NCI-H82 treated with DMSO at 0.1 percent for 48 hours (cell line): Measurements from ENCODE around the gene CEBPE.

Source experiments
- DNase-seq: peaks from one replicate; lab custom pipeline; 2025; ENCODE audit not compliant: unreplicated experiment; lab: John Stamatoyannopoulos, UW

Gene CEBPE

DNA sequence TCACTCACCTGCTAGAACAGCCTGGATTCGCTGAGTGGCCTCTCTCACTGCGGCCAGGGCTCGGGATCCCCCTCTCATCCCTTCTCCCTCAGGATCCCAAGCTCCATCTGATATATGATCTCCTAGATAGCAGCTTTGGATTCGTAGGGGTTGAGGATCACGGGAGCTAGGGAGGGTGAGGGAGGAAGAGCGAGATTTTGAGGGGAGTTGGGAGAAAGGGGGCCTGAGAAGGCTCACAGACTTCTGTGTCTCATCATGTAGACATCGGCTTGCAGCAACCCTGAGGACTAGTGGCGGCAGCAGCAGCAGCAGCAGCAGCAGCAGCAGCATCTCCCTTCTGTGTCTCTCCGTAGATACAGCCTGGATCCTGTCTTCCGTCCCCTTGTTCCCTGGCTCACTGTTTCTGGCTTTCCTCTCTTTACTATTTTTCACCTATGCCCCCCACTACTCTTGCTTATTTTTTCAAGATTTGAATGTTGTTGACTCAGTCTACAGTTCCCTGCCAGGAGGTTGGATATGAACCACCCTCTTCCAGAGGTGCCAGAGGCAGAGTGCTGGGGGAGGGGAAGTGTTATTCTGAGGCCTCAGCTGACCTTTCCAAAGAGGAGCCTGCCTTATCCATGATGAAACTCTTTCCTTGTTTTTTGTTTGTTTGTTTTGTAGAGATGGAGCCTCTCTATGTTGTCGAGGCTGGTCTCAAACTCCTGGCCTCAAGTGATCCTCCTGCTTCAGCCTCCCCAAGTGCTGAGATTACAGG lies 14.3 kb downstream of the CEBPE start, which contains the start of gene CIROP:
Gene CIROP, minus strand, starts transcription at position 399 of the 757 bp plus-strand sequence. Its CDS starts 69 bp downstream, at position 330.
- DNase-seq: no peak

DNA sequence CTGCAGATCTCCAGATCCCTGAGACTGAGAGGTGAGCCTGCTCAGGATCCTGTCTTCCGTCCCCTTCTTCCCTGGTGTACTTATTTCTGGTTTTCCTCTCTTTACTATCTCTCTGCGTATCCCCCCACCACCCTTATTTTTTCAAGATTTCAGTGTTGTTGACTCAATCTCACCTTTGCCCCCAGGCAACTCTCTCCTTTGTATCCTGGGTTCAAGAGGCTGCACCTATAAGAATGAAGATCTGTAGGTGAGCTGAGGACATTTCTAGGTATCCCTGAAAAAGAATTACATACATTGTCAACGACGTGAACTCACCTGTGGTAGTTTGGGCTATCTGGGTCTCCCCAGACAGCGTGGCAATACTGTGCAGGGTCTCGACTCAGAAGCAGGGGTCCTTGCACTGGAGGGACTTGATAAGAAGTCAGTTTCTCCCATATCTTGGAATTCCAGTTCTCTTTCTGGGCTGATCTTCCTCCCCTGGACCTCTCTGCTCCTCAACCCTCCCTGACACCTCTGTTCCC lies 14.9 kb downstream of the CEBPE start:
- no peak for DNase-seq

DNA sequence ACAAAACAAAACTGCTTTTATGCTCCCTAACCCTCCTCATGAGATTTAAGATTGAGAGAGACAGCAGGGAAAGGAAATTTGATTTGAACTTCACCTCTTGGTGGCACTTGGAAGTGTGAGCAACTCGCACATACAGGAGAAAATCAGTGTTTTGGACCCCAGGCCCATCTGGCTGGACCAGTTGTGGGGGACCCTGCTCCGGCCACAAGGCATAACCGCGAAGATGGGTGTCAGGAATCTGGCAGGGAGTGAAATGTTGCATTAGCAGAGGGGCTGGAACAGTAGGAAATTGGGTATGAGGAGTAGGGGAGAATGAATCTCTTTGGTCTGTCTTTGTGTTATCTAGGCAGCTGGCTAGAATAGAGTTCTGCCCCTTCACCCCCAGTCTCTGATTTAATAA lies 15.5 kb downstream of the CEBPE start:
- DNase-seq: no peak

DNA sequence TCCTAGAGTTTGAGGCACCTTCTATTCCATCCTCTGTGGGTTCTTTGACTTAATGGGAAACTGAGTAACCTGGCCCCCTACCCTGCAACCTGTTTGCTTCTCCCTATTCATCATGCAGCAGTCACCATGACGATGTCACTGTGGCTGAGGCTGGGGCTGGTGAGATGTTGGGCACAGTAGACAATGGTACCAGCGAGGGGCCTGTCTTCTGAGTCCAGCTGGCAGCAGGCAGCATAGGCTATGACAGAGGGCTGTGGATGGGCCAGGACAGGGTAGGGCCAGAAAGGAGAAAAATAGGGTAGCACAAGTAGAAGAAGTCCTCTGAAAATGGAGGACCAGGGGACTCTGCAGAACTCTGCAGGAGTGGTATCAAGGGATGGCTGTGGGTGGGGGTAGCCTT lies 16.3 kb downstream of the CEBPE start:
- DNase-seq: no peak

DNA sequence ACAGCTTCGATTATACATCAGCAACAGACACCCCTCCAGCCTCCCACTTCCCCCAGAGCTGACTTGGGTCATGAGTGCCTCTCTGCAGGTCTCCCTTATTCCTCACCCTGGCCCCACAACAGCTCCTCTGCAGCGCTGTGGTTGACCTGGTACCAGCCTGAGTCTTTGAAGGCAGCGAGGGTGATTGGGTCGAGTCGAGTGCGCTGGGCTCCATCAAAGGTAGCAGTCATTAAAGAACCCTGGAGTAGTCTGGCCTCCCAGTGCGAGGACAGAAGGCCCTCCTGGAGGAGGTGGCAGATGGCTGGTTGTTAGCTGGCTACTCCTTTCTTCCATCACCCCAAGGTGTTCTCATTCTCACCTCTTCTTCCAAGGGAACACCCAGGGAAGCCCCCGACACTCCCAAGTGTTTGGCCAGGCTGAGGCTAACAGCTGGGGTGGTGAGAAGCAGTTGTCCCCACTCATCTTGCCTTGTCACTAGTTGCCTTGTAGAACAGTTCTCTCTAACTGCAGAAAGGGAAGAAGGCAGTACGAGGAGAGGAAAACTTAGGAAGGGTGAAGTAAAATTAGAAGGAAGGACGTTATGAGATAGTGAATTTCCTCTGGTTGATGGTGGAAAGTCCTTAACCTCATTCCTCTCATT lies 16.9 kb downstream of the CEBPE start:
- DNase-seq: no peak

DNA sequence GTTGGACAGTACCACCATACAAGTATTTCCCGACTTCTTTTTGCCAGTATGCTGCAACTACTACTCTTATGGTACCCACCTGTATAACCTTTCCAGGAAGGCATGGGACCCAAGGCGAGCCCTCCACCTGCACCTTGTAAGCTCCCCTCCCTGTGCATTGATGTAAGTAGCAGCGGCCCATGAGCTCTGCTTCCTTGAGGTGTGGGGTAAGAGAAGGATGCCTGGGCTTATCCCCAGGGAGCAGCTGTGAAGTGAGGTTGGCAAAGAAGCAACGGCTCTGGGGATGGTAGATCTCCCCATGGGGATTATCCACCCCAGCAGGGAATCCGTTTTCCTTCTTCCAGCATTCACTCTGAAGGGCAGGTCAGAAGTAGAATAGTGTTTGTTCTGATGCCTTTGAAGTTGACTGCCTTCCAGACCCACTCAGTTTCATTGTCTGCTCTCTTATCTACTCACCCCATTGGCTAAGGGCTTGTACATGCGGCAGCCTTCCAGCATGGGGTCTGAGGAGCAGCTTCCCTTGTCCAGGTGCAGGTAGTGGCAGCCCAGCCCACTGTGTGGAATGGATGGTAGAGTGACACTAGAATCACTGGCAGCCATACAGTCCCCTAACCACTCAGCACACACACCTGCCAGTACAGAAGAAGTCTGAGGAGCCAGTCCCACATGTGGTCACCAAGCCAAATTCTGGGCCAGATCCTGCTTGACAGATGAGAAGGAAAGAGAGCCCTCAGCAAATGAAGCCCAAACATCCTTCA lies 17.7 kb downstream of the CEBPE start:
- DNase-seq: no peak

DNA sequence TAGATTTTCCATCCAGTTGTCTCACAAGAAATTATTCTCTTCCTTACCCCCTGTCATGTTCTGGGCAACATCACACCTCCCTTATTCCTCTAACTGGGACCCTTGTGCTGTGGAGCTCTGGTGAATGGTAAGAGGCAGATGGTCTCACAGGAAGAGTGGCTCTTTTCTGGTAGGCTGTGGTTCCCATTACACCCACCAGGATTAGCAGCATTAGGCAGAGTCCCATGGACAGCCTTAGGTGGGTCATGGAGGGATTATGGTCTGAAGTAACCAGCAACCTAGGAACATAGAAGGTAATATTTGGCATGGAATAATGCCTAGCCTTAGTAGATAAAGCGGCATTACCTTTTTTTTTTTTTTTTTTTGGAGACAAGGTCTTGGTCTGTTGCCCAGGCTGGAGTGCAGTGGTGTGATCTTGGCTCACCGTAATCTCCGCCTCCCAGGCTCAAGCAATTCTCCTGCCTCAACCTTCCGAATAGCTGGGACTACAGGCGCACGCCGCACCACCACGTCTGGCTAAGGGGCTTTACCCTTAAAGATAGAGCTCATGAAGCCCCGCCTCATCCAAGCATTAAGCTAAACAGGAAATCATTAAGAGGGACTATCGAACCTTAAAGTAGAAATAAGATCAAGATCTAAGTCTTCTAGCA lies 19.7 kb downstream of the CEBPE start:
- DNase-seq: no peak

DNA sequence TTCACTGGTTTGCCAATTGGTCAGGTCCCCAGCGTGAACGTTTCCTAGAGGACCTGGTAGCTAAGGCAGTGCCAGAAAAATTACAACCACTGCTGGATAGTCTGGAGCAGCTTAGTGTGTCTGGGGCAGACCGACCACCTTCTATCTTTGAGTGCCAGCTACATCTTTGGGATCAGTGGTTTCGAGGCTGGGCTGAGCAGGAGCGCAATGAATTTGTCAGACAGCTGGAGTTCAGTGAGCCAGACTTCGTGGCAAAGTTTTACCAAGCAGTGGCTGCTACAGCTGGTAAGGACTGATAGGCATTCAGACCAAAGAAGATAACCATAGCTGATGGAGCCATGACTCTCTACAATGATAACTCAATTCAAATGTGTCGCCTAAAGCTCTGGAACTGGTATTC lies 21.3 kb downstream of the CEBPE start:
- no peak for DNase-seq

DNA sequence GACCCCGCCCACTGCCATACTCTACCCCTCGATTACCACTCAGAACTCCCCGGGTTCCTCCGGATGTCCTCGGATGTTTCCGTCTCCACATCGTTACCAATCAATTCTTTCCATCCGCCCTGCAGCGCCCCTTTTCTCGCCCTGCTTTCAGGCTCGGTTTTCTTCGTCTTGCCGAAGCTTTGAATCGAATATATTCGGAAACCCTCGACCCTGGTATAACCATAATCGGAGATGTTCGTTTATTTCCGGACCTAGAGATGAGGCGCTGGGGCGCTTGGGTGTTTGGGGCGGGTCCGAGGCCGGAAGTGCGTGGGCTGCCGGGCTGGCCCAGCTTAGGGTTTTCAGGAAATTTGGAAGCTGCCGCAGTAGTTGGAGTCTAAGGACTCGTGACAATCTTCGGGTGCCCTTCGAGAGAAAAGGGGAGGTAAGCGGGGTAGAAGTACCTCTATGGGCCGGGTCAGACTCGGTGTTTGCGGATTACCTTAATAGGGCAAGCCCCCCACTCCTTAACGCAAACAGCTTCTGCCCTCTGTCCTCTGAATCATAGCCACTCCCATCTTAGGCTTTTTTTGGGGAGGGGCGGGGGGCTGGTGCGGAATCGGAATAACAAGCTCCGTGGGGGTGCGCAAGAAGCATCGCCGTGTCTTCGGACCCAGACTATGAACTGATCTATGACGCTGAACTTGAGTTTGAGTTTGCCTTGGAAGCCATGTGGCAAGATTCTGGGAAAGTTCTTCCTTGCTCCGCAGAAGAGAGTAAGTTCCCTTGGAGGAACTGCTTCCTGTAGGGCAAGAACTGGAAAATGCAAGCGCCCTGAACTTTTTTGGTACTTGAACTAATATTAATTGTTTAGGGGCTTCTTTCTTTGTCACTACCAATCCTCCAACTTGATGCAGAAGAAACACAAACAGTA lies 23.6 kb downstream of the CEBPE start, which contains the start of gene C14orf119:
Gene C14orf119, plus strand, starts transcription at position 310 of the 913 bp plus-strand sequence. CDS start 2,154 bp downstream, outside the sequence.
- DNase-seq: no peak

DNA sequence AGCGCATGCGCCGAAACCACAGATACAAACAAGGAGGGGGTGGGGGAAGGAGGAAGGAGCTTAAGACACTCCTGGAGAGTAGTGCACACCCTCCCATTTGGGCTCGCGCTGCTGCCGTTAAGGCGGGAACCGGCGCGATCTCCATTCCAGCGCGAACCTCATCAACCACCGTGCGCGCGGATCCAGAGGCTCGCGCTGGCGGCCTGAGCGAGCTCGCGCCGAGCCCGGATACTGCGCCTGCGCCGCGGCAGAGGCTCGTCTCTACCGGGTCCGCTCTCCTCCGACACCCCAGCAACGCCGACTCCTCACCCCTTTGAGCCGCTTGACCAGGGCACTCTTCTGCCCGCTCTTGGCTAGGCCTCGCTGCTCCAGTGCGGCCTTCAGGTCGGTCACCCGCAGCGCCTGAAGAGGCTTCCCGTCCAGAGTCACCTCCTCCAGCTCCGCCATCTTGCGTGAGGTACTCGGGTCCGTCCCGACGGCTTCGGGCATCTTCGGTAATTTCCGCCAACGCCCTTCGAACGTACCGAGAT lies 24.3 kb downstream of the CEBPE start, which contains the start of gene ACIN1:
Gene ACIN1, minus strand, starts transcription at position 471 of the 530 bp plus-strand sequence. Its CDS starts 24 bp downstream, at position 447.
- DNase-seq: no peak

DNA sequence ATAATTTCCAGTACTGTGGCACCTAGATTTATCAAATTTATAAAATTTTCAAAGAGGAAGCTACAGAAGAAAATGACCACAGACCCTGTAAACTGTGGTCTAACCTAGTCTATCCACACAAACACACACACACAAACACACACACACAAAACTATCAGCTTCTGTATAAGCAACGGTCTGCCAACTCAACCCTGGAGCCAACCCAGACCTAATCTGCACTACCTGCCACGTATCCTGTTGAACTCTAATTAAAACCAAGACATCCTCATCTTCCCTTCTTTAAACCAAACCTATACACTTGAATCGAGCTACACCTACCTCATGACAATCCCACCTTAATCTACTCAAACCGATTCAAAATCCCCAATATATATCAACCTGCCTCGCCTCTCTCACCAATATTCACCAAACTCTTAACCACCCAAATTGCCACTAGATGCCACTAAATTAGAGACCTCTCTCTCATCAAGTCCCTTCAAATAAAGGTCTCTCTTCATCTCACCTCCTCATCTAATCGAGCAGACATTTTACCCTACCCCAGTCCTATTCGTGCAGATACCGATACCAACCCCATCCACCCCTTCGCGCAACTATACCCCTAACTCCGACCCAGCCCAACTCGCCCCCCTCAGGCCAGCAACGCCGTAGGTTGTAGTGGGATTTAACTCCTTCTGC lies 24.9 kb downstream of the CEBPE start:
- DNase-seq: no peak

DNA sequence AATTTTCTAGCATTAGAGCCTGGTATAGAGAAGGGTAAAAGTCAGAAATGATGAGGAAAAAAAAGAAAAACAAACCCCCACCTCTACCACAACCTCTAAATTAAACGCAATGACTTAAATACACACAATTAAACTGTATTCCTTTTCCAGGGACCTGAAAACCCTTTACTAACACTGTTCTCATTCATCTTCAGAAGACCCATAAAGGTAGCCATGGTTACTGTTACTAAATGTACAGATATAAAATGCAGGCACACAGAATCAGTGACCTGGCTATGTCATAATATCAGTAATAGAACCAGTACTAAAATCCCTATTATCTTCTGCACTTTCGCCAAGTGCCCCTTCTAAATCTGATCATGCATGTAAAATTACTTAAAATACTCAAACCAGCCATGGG lies 25.5 kb downstream of the CEBPE start:
- DNase-seq: no peak

DNA sequence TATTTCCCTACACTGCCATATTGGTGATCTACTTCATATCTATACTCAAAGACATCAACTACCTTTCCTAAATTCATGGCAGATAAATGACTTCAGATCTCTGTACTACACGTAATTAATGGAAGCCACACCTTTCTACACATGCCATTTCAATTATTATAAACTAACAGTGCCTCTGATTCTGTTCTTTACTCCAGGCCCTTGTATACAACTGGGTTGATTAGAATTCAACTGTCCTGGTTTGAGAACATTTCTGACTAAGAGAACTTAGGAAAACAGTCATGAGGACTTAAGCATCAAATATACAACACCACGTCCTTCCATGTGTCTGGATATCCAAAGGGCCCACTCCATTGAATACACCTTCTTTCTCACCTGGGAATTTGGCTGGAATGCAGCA lies 26.0 kb downstream of the CEBPE start:
- DNase-seq: no peak

DNA sequence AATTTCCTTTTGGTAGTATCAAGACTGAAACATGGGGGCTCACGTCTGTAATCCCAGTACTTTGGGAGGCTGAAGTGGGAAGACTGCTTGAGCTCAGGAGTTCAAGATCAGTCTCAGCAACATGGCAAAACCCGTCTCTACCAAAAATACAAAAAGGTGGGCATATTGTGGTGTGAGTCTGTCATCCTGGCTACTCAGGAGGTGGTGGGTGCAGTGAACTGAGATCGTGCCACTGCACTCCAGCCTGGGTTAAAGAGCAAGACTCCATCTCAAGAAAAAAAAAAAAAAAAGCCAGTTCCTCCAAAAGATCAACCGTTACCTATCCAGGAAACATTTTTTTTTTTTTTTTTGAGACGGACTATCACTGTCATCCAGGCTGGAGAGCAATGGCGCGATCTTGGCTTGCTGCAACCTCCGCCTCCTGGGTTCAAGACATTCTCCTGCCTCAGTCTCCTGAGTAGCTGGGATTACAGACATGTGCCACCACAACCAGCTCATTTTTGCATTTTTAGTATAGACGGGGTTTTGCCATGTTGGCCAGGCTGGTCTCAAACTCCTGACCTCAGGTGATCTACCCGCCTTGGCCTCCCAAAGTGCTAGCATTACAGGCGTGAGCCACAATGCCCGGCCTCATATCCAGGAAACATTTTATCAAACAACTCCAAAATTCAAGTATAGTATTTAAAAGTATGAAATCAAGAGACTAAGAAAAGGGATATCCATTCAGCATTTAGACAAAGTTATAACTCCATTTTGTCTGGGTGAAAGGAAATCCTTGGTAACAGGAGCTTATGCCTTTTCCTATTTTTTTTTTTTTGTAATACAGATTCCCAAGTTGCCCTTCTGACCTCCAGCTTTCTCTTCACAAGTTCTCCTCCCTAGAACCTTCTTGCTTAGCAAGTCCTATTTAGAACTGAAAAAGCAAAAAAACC lies 27.5 kb downstream of the CEBPE start:
- no peak for DNase-seq

DNA sequence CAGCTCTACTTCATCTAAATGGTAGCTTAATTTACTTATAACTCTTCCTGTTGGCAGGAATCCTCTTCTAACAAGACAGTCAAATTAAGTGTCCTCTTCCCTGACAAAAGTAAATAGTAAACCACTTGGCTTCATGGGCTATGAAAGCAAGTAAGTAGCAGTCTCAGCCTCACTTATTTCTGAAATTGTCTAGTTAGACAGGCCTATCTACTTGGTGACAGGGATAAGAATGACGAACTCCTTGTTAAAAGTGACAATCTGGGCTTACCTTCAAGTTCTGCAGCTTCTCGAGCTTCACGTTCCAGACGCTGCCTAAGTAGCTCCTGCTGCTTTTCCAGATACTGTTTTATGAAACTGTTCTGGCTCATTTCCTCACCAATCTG lies 28.8 kb downstream of the CEBPE start:
- no peak for DNase-seq

DNA sequence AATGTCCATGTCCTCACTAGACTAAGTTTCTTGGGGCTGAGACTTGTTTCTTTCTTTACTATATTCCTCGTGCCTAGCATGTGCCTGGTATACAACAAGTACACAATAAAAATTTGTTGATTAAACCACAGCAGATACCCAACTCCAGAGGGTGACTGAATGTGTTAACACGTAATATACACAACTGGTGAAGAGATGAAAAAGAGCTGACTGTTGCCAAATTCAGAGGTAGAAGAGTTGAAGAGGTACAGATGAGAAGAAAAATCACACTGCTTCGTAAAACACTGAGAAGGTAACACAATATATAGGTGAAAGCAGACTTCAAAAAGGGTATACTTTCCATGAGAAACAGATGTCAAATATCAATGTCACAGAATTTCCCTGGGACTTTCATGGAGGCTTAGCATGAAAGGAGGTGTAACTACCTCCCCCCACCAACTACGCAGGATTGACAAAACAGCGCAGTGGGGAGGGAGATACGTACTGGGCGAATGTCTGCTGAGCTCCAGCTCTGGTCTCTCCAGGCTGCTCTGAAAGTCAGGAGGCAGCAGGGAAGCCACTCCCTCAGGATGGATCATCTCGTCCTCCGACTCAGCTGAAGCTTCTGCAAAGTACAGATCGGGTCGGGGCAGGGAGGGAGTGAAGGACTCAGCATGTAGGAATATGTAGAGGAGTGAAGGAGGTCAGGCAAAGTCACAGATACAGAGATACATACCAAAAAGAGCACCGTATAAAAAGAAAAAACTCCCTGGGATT lies 29.4 kb downstream of the CEBPE start:
- DNase-seq: no peak

DNA sequence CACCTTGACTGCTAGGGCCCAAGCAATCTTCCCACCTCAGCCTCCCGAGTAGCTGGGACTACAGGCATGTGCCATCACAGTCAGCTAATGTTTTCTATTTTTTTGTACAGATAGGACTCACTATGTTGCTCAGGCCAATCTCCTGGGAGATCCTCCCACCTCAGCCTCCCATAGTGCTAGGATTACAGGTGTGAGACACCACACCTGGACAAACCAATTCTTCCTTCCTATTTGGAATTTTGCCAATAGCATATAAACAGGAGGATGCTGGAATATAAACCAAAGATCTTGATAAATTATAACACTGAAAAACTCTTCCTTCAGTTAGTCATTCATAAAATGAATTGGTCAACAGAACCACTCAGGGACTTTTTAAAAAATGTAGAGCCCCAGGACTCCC lies 32.5 kb downstream of the CEBPE start:
- DNase-seq: no peak
